H9 (cell line): ENCODE data around the gene LY6G5B. TPM values are rescaled to one million over a fixed set of nuclear protein-coding genes. Genes with fewer than 3 reads are reported as not detected.
A peak's percentile ranks its signal among the peaks of the same experiment; 100 is the strongest.

Experiments used
- DNase-seq: peaks from one replicate; pipeline ENCODE4 v3.0.0-alpha.2; 2017
- H2AFZ ChIP-seq: one replicate; pipeline ENCODE4 v1.6.1; 2013; ENCODE audit warnings: mild to moderate bottlenecking, low read length, control low read depth, moderate library complexity
- H2AK5ac ChIP-seq: 2 replicates; pipeline ENCODE4 v1.6.1; 2013; ENCODE audit warnings: low read length, control low read depth, mixed read lengths; ENCODE audit not compliant: insufficient read length
- H2BK120ac ChIP-seq: one replicate; pipeline ENCODE4 v1.6.1; 2013; ENCODE audit warnings: low read depth, mild to moderate bottlenecking, low read length, control low read depth, inconsistent platforms; ENCODE audit not compliant: poor library complexity, severe bottlenecking
- H2BK12ac ChIP-seq: 2 replicates; pipeline ENCODE4 v1.6.1; 2013; ENCODE audit warnings: low read length, control low read depth, mixed read lengths, low read depth; ENCODE audit not compliant: insufficient read length
- H2BK15ac ChIP-seq: 2 replicates; pipeline ENCODE4 v1.6.1; 2013; ENCODE audit warnings: low read depth, low read length, control low read depth
- H2BK20ac ChIP-seq: one replicate; pipeline ENCODE4 v1.6.1; 2013; ENCODE audit warnings: low read depth, mild to moderate bottlenecking, low read length, control low read depth, inconsistent platforms; ENCODE audit not compliant: poor library complexity, severe bottlenecking
- H2BK5ac ChIP-seq: 2 replicates; pipeline ENCODE4 v1.6.1; 2013; ENCODE audit warnings: low read length, control low read depth, mixed read lengths; ENCODE audit not compliant: insufficient read length
- H3K14ac ChIP-seq: 2 replicates; pipeline ENCODE4 v1.6.1; 2013; ENCODE audit warnings: low read length, control low read depth; ENCODE audit not compliant: insufficient read depth
- H3K18ac ChIP-seq: 2 replicates; pipeline ENCODE4 v1.6.1; 2013; ENCODE audit warnings: low read depth, mild to moderate bottlenecking, mixed read lengths, low read length, control low read depth; ENCODE audit not compliant: insufficient read length
- H3K23ac ChIP-seq: 2 replicates; pipeline ENCODE4 v1.6.1; 2013; ENCODE audit warnings: low read length, control low read depth, mixed read lengths, low read depth; ENCODE audit not compliant: insufficient read length
- H3K23me2 ChIP-seq: 2 replicates; pipeline ENCODE4 v1.6.1; 2013; ENCODE audit warnings: low read depth, mild to moderate bottlenecking, mixed read lengths, low read length, control low read depth; ENCODE audit not compliant: insufficient read length, poor library complexity, severe bottlenecking
- H3K27ac ChIP-seq: 2 replicates; pipeline ENCODE4 v1.5.1; 2013; ENCODE audit warnings: low read length, control low read depth, mixed read lengths, low read depth; ENCODE audit not compliant: insufficient read length
- H3K27me3 ChIP-seq: 2 replicates; pipeline ENCODE4 v1.6.1; 2013; ENCODE audit warnings: low read length, control low read depth, inconsistent platforms; ENCODE audit not compliant: insufficient read depth
- H3K4ac ChIP-seq: 2 replicates; pipeline ENCODE4 v1.6.1; 2013; ENCODE audit warnings: low read depth, mild to moderate bottlenecking, control low read depth, inconsistent platforms, low read length, moderate library complexity
- H3K4me1 ChIP-seq: 2 replicates; pipeline ENCODE4 v1.6.1; 2013; ENCODE audit warnings: low read length, control low read depth, inconsistent platforms; ENCODE audit not compliant: insufficient read depth
- H3K4me2 ChIP-seq: 2 replicates; pipeline ENCODE4 v1.6.1; 2013; ENCODE audit warnings: low read length, control low read depth, mixed read lengths; ENCODE audit not compliant: insufficient read length, insufficient read depth
- H3K56ac ChIP-seq: 2 replicates; pipeline ENCODE4 v1.6.1; 2013; ENCODE audit warnings: low read depth, mild to moderate bottlenecking, mixed read lengths, low read length, control low read depth; ENCODE audit not compliant: insufficient read length
- H3K79me1 ChIP-seq: 2 replicates; pipeline ENCODE4 v1.6.1; 2013; ENCODE audit warnings: low read depth, mild to moderate bottlenecking, moderate library complexity, low read length, control low read depth, inconsistent platforms; ENCODE audit not compliant: insufficient read depth, poor library complexity, severe bottlenecking
- H3K79me2 ChIP-seq: 2 replicates; pipeline ENCODE4 v1.6.1; 2013; ENCODE audit warnings: low read length, control low read depth, inconsistent platforms; ENCODE audit not compliant: insufficient read depth
- H3K9ac ChIP-seq: 2 replicates; pipeline ENCODE4 v1.6.1; 2013; ENCODE audit warnings: low read length, control low read depth, mixed read lengths; ENCODE audit not compliant: insufficient read length; ENCODE audit errors: extremely low read depth
- H3K9me3 ChIP-seq: one replicate; pipeline ENCODE4 v1.6.1; 2013; ENCODE audit warnings: low read depth, low read length, inconsistent platforms; ENCODE audit not compliant: control insufficient read depth
- H3T11ph ChIP-seq: one replicate; pipeline ENCODE4 v1.6.1; 2013; ENCODE audit warnings: mild to moderate bottlenecking, low read length, control low read depth, inconsistent platforms
- H4K20me1 ChIP-seq: one replicate; pipeline ENCODE4 v1.6.1; 2013; ENCODE audit not compliant: control insufficient read depth, insufficient read length, insufficient read depth
- H4K5ac ChIP-seq: 2 replicates; pipeline ENCODE4 v1.6.1; 2013; ENCODE audit warnings: low read depth, mild to moderate bottlenecking, mixed read lengths, low read length, control low read depth; ENCODE audit not compliant: insufficient read length
- H4K8ac ChIP-seq: replicated peaks from 2 replicates; pipeline ENCODE4 v1.6.1; 2013; ENCODE audit warnings: low read length, control low read depth, mixed read lengths, low read depth; ENCODE audit not compliant: insufficient read length
- H4K91ac ChIP-seq: 2 replicates; pipeline ENCODE4 v1.6.1; 2013; ENCODE audit warnings: low read depth, mild to moderate bottlenecking, moderate library complexity, mixed read lengths, low read length, control low read depth; ENCODE audit not compliant: insufficient read length
- H3K27ac Mint-ChIP-seq, 3 experiments: 2 replicates in 2 of 3; 3 replicates in 1 of 3; pipeline ENCODE4 v1.8.0; 2020 to 2021; ENCODE audit warnings: mixed read lengths in 3 of 3, mild to moderate bottlenecking in 1 of 3, moderate library complexity in 1 of 3
- H3K27me3 Mint-ChIP-seq: 2 replicates; pipeline ENCODE4 v1.8.0; 2021; ENCODE audit warnings: low read depth, mild to moderate bottlenecking, moderate library complexity, mixed read lengths
- H3K36me3 Mint-ChIP-seq, 3 experiments: 2 replicates in 2 of 3; 3 replicates in 1 of 3; pipeline ENCODE4 v1.8.0; 2020 to 2021; ENCODE audit warnings: low read depth in 3 of 3, mixed read lengths in 3 of 3; ENCODE audit not compliant: insufficient read depth in 1 of 3
- H3K4me1 Mint-ChIP-seq, 2 experiments: 2 replicates each; pipeline ENCODE4 v1.8.0; 2020; ENCODE audit warnings: mixed read lengths in 2 of 2
- H3K4me3 Mint-ChIP-seq, 2 experiments: 2 replicates in 1 of 2; 3 replicates in 1 of 2; pipeline ENCODE4 v1.8.0; 2020 to 2021; ENCODE audit warnings: mild to moderate bottlenecking in 2 of 2, mixed read lengths in 2 of 2, moderate library complexity in 1 of 2
- H3K9me3 Mint-ChIP-seq, 2 experiments: 2 replicates in 1 of 2; 3 replicates in 1 of 2; pipeline ENCODE4 v1.8.0; 2020; ENCODE audit warnings: mild to moderate bottlenecking in 2 of 2, mixed read lengths in 2 of 2, moderate library complexity in 1 of 2
- CTCF ChIP-seq: fragments of 200-600 bp; sonication (generic); conservative IDR thresholded peaks from 3 replicates; pipeline ENCODE4 v1.8.0; 2021; ENCODE audit warnings: antibody characterized with exemption, mild to moderate bottlenecking
- WGBS: extraction: QIAGEN DNeasy Blood & Tissue Kit; methylation state at CpG from one replicate; pipeline ENCODE4 v1.1.7; 2013; ENCODE audit warnings: missing lambda C conversion rate, low lambda C conversion rate, mixed read lengths; ENCODE audit not compliant: insufficient read length; ENCODE audit errors: extremely low coverage; 5-methylcytosine and 5-hydroxymethylcytosine counted together
- total RNA-seq: library from RNA; stranded (reverse); gene quantifications from 2 replicates; pipeline ENCODE4 v1.2.1, GENCODE V29; 2021

LY6G5B gene
- total RNA-seq, 1 experiment from 2014 or later, result 21.6 TPM

- no peaks in the 10 kb centered on the region for H3K4me1 ChIP-seq
- no peaks in the 10 kb centered on the region for H3K79me1 ChIP-seq
- H4K5ac ChIP-seq, result no peak overlapping the region
- DNase-seq, result no peak
- H4K91ac ChIP-seq, result no peak overlapping the region
- H3K4me2 ChIP-seq, result no peak overlapping the region
- no peak overlapping the region for H3T11ph ChIP-seq
- no peak overlapping the region for H4K8ac ChIP-seq
- H3K27ac ChIP-seq, result no peak overlapping the region
- no peak overlapping the region for H2BK120ac ChIP-seq
- no peak overlapping the region for H3K23ac ChIP-seq
- H3K9me3 Mint-ChIP-seq, result no peaks in the 10 kb centered on the region
- H3K18ac ChIP-seq, result no peak overlapping the region
- H2BK20ac ChIP-seq, result no peak overlapping the region
- no peaks in the 10 kb centered on the region for H3K27me3 ChIP-seq
- no peak overlapping the region for H3K4me3 Mint-ChIP-seq
- H3K56ac ChIP-seq, result no peak overlapping the region
- TF ChIP-seq CTCF, result no peak
- no peak overlapping the region for H2BK5ac ChIP-seq
- H2AK5ac ChIP-seq, result no peak overlapping the region
- peaks cover 2% of the 10 kb centered on the region for H4K20me1 ChIP-seq
- H3K23me2 ChIP-seq, result no peaks in the 10 kb centered on the region
- 0 out of 4 replicates have a peak, but pooled peaks cover 0 to 3% of the 10 kb centered on the region in 2 experiments for H3K4me1 Mint-ChIP-seq
- peak overlapping the region; percentile 70 to 93 (median 81); a peak in 5 of 7 replicates for H3K27ac Mint-ChIP-seq
- no peaks in the 10 kb centered on the region for H3K27me3 Mint-ChIP-seq
- H3K79me2 ChIP-seq, result no peaks in the 10 kb centered on the region
- WGBS, result no CpG with 5 or more reads among the region's 26 CpGs
- no peak overlapping the region for H3K9ac ChIP-seq
- no peak overlapping the region; the same call in 1 of the 2 replicates for H2BK15ac ChIP-seq
- no peak overlapping the region for H2AFZ ChIP-seq
- H3K4ac ChIP-seq, result no peak overlapping the region
- H3K9me3 ChIP-seq, result no peaks in the 10 kb centered on the region
- H2BK12ac ChIP-seq, result no peak overlapping the region
- H3K14ac ChIP-seq, result no peak overlapping the region
- peaks cover 80 to 100% (median 100%) of the 10 kb centered on the region in 3 experiments for H3K36me3 Mint-ChIP-seq
These were observed 37.4 kb upstream of the LY6G5B start for GRCh38 chr6:31632279-31632946.
